DOHH2 (cell line): Measurements from ENCODE around the gene FBXL14.

Experiments used
- CTCF ChIP-seq: fragments of 200-600 bp; sonication (generic); IDR thresholded peaks from one replicate; pipeline ENCODE4 v1.5.1; 2014; ENCODE audit warnings: antibody characterized with exemption, mild to moderate bottlenecking, low read depth, low read length; ENCODE audit not compliant: poor library complexity, severe bottlenecking
- EZH2phosphoT487 ChIP-seq: fragments of 200-600 bp; sonication (generic); IDR thresholded peaks from 2 replicates; pipeline ENCODE4 v1.6.1; 2017; ENCODE audit warnings: borderline replicate concordance, mild to moderate bottlenecking, antibody characterized with exemption, low read length, moderate library complexity, mixed read lengths

GRCh38 chr12:1560704-1561103 is 33.7 kb downstream of the FBXL14 start:
- no peak for TF ChIP-seq CTCF
- TF ChIP-seq EZH2phosphoT487: no peak
